Activated CD8-positive, alpha-beta memory T cell treated with anti-CD3 and anti-CD28 coated beads, Interleukin-2, amount 50 U/mL, for 24 hours (primary cell): ENCODE data around the gene DUSP2.

Experiments used
- DNase-seq: peaks from one replicate; pipeline ENCODE4 v3.0.0-alpha.2; 2020; ENCODE audit errors: extremely low read depth

DUSP2 gene

GRCh38 chr2:96131813-96132745 lies 13.2 kb downstream of the DUSP2 start:
- no peak for DNase-seq

- DNase-seq = no peak
Measured at GRCh38 chr2:96131152-96131812, 14.0 kb downstream of the DUSP2 start.

- DNase-seq = no peak
Measured at GRCh38 chr2:96130483-96130882, 14.8 kb downstream of the DUSP2 start.

- DNase-seq = no peak
Measured at GRCh38 chr2:96129528-96130120, 15.6 kb downstream of the DUSP2 start.

- DNase-seq = no peak
Measured at GRCh38 chr2:96128456-96128855, 16.8 kb downstream of the DUSP2 start.

GRCh38 chr2:96124406-96125265 lies 20.6 kb downstream of the DUSP2 start:
- no peak for DNase-seq

GRCh38 chr2:96123936-96124335 lies 21.3 kb downstream of the DUSP2 start:
- DNase-seq = no peak

- DNase-seq = no peak
Measured at GRCh38 chr2:96123290-96123689, 21.9 kb downstream of the DUSP2 start.

- DNase-seq = no peak
Measured at GRCh38 chr2:96122391-96122790, 22.8 kb downstream of the DUSP2 start.

- DNase-seq = no peak
Measured at GRCh38 chr2:96121414-96121813, 23.8 kb downstream of the DUSP2 start.

- no peak for DNase-seq
Measured at GRCh38 chr2:96120991-96121390, 24.2 kb downstream of the DUSP2 start.

- DNase-seq = no peak
Measured at GRCh38 chr2:96120091-96120720, 25.0 kb downstream of the DUSP2 start.

GRCh38 chr2:96119389-96119751 lies 25.9 kb downstream of the DUSP2 start:
- DNase-seq = no peak

GRCh38 chr2:96118698-96119388 lies 26.4 kb downstream of the DUSP2 start:
- no peak for DNase-seq

- no peak for DNase-seq
Measured at GRCh38 chr2:96117701-96118588, 27.3 kb downstream of the DUSP2 start.

GRCh38 chr2:96116879-96117533 lies 28.2 kb downstream of the DUSP2 start:
- no peak for DNase-seq

- DNase-seq = peak; percentile 26
Measured at GRCh38 chr2:96116424-96116878, 28.8 kb downstream of the DUSP2 start, which contains the start of gene ADRA2B. TSS of gene ADRA2B (minus strand) at chr2:96116571. CDS start at chr2:96116149, 422 bp downstream.

GRCh38 chr2:96115631-96116423 lies 29.4 kb downstream of the DUSP2 start:
- no peak for DNase-seq
